Mucosa of stomach (tissue), 1 donor: ENCODE results near the gene ATP5ME.

Source experiments
- H3K27me3 ChIP-seq: one replicate; pipeline ENCODE4 v1.7.0; 2013; ENCODE audit warnings: mild to moderate bottlenecking, low read length; ENCODE audit not compliant: control insufficient read depth, insufficient read depth
- H3K36me3 ChIP-seq: one replicate; pipeline ENCODE4 v1.7.0; 2013; ENCODE audit warnings: low read length; ENCODE audit not compliant: control insufficient read depth, insufficient read depth
- H3K4me1 ChIP-seq: one replicate; pipeline ENCODE4 v1.7.0; 2013; ENCODE audit warnings: mild to moderate bottlenecking, low read length; ENCODE audit not compliant: control insufficient read depth, insufficient read depth
- H3K4me3 ChIP-seq: one replicate; pipeline ENCODE4 v1.7.0; 2013; ENCODE audit warnings: low read length
- H3K9ac ChIP-seq: one replicate; pipeline ENCODE4 v1.7.0; 2013; ENCODE audit warnings: mild to moderate bottlenecking, low read length, moderate library complexity
- H3K9me3 ChIP-seq: one replicate; pipeline ENCODE4 v1.7.0; 2013; ENCODE audit warnings: mild to moderate bottlenecking, low read length, moderate library complexity; ENCODE audit not compliant: control insufficient read depth
- donor health status: Pancreatic carcinoma.

ATP5ME gene

GRCh38 chr4:628821-629635, 45.0 kb downstream of the ATP5ME start:
- H3K27me3 ChIP-seq = peaks cover 4% of the 10 kb centered on the region
- no peaks in the 10 kb centered on the region for H3K4me1 ChIP-seq
- no peak overlapping the region for H3K9ac ChIP-seq
- no peaks in the 10 kb centered on the region for H3K9me3 ChIP-seq
- no peak overlapping the region for H3K4me3 ChIP-seq
- H3K36me3 ChIP-seq = no peaks in the 10 kb centered on the region

GRCh38 chr4:628311-628741, 45.8 kb downstream of the ATP5ME start:
- peaks cover 4% of the 10 kb centered on the region for H3K27me3 ChIP-seq
- no peaks in the 10 kb centered on the region for H3K36me3 ChIP-seq
- no peaks in the 10 kb centered on the region for H3K4me1 ChIP-seq
- H3K9me3 ChIP-seq = no peaks in the 10 kb centered on the region
- no peak overlapping the region for H3K9ac ChIP-seq
- no peak overlapping the region for H3K4me3 ChIP-seq

- Histone ChIP-seq H3K27me3 (peaks cover 4% of the 10 kb centered on the region), H3K4me1 (no peaks in the 10 kb centered on the region), H3K4me3 (no peak overlapping the region), H3K9me3 (no peaks in the 10 kb centered on the region), H3K9ac (no peak overlapping the region), H3K36me3 (no peaks in the 10 kb centered on the region)
Observed at GRCh38 chr4:627347-628125, 46.5 kb downstream of the ATP5ME start.

- H3K4me3 ChIP-seq = no peak overlapping the region
- peaks cover 4% of the 10 kb centered on the region for H3K27me3 ChIP-seq
- H3K36me3 ChIP-seq = no peaks in the 10 kb centered on the region
- no peak overlapping the region for H3K9ac ChIP-seq
- no peaks in the 10 kb centered on the region for H3K9me3 ChIP-seq
- H3K4me1 ChIP-seq = no peaks in the 10 kb centered on the region
Observed at GRCh38 chr4:626201-627091, 47.6 kb downstream of the ATP5ME start.

- H3K9ac ChIP-seq = no peak overlapping the region
- H3K9me3 ChIP-seq = no peaks in the 10 kb centered on the region
- no peak overlapping the region for H3K4me3 ChIP-seq
- no peaks in the 10 kb centered on the region for H3K36me3 ChIP-seq
- no peaks in the 10 kb centered on the region for H3K4me1 ChIP-seq
- H3K27me3 ChIP-seq = peaks cover 4% of the 10 kb centered on the region
Observed at GRCh38 chr4:625631-626161, 48.4 kb downstream of the ATP5ME start.

- no peaks in the 10 kb centered on the region for H3K4me1 ChIP-seq
- H3K9ac ChIP-seq = no peak within 1 kb of the TSS
- H3K9me3 ChIP-seq = no peaks in the 10 kb centered on the region
- peaks cover 4% of the 10 kb centered on the region for H3K27me3 ChIP-seq
- H3K36me3 ChIP-seq = no peaks in the 10 kb centered on the region
- no peak within 1 kb of the TSS for H3K4me3 ChIP-seq
Observed at GRCh38 chr4:624705-625590, 49.1 kb downstream of the ATP5ME start, which contains the start of gene PDE6B. TSS of gene PDE6B (plus strand) at chr4:625573. CDS start at chr4:625627, 54 bp downstream.

GRCh38 chr4:623914-624566, 50.0 kb downstream of the ATP5ME start:
- Histone ChIP-seq H3K36me3 (no peaks in the 10 kb centered on the region), H3K27me3 (peaks cover 3% of the 10 kb centered on the region), H3K4me1 (no peaks in the 10 kb centered on the region), H3K9me3 (no peaks in the 10 kb centered on the region), H3K4me3 (no peak overlapping the region), H3K9ac (no peak overlapping the region)

GRCh38 chr4:622996-623913, 50.8 kb downstream of the ATP5ME start:
- H3K4me1 ChIP-seq = no peaks in the 10 kb centered on the region
- H3K27me3 ChIP-seq = no peaks in the 10 kb centered on the region
- H3K9ac ChIP-seq = no peak overlapping the region
- H3K9me3 ChIP-seq = no peaks in the 10 kb centered on the region
- H3K36me3 ChIP-seq = no peaks in the 10 kb centered on the region
- no peak overlapping the region for H3K4me3 ChIP-seq
